Gastroesophageal sphincter (tissue), 4 donors: ENCODE data around the gene RFXAP. TPM values are rescaled to one million over a fixed set of nuclear protein-coding genes. Genes with fewer than 3 reads are reported as not detected.

Experiments used
- ATAC-seq: fragments of 150-250 bp; one replicate; pipeline ENCODE4 v1.9.1; 2016; ENCODE audit warnings: mild to moderate bottlenecking, moderate library complexity
- H3K27ac ChIP-seq, 4 donors: fragments of 200-600 bp; sonication (generic) in 3 of 4; 1 replicate in 3 of 4; 2 replicates in 1 of 4; pipeline ENCODE4 v1.5.1; 2016 to 2019
- H3K27me3 ChIP-seq: fragments of 200-600 bp; sonication (generic); one replicate; pipeline ENCODE4 v1.5.1; 2019
- H3K36me3 ChIP-seq, 2 donors: fragments of 200-600 bp; sonication (generic); one replicate each; pipeline ENCODE4 v1.5.1; 2019; ENCODE audit warnings: control low read depth in 1 of 2
- H3K4me1 ChIP-seq, 3 donors: fragments of 200-600 bp; sonication (generic); 1 replicate in 2 of 3; 2 replicates in 1 of 3; pipeline ENCODE4 v1.5.1; 2016 to 2019; ENCODE audit warnings: control low read depth in 2 of 3
- H3K4me3 ChIP-seq, 2 donors: fragments of 200-600 bp; sonication (generic); one replicate each; pipeline ENCODE4 v1.5.1; 2019; ENCODE audit warnings: mild to moderate bottlenecking in 1 of 2, moderate library complexity in 1 of 2
- H3K9me3 ChIP-seq, 3 donors: fragments of 200-600 bp; sonication (generic); one replicate each; pipeline ENCODE4 v1.5.1; 2017 to 2019; ENCODE audit warnings: control low read depth in 2 of 3
- CTCF ChIP-seq, 4 experiments: fragments of 200-600 bp in 2 of 4; fragments of 450-650 bp in 2 of 4; sonication (generic) in 1 of 4; IDR thresholded peaks; one replicate each; pipeline ENCODE4 v1.5.1; 2017 to 2019; ENCODE audit warnings: antibody characterized with exemption in 4 of 4, mild to moderate bottlenecking in 2 of 4, moderate library complexity in 2 of 4
- EP300 ChIP-seq: sonication (generic); formaldehyde crosslinking; IDR thresholded peaks from one replicate; pipeline ENCODE4 v1.6.1; 2017; ENCODE audit warnings: antibody characterized with exemption, mild to moderate bottlenecking
- POLR2A ChIP-seq, 2 donors: fragments of 450-650 bp; IDR thresholded peaks; one replicate each; pipeline ENCODE4 v1.6.1; 2017; ENCODE audit warnings: antibody characterized with exemption in 2 of 2, mild to moderate bottlenecking in 2 of 2, moderate library complexity in 1 of 2
- POLR2AphosphoS5 ChIP-seq: sonication (generic); formaldehyde crosslinking; IDR thresholded peaks from one replicate; pipeline ENCODE4 v1.6.1; 2017; ENCODE audit warnings: antibody characterized with exemption
- WGBS, 2 donors: methylation state at CpG; one replicate each; pipeline ENCODE4 v1.1.5; 2018; ENCODE audit warnings: low coverage in 1 of 2; 5-methylcytosine and 5-hydroxymethylcytosine counted together
- total RNA-seq, 4 donors: library from RNA; depleted of rRNA; stranded (reverse); fragments of >200 nt; gene quantifications; one replicate each; pipeline ENCODE4 v1.1.0, GENCODE V29; 2016

RFXAP gene
- total RNA-seq, 4 donors from 2014 or later: 3.2 to 7.2 (median 3.8) TPM

- ATAC-seq: peak; percentile 64
- Histone ChIP-seq H3K27ac (no peak overlapping the region), H3K27me3 (no peaks in the 10 kb centered on the region), H3K36me3 (peaks cover 0 to 42% of the 10 kb centered on the region in 2 donors), H3K4me3 (no peak overlapping the region), H3K9me3 (no peaks in the 10 kb centered on the region), H3K4me1 (peaks cover 0 to 22% (median 0%) of the 10 kb centered on the region in 3 donors)
- 28 to 36% methylated on average over 2 to 3 of the region's 3 CpGs for WGBS, 2 donors
- no peak for TF ChIP-seq EP300
- peak; percentile 15 to 62 (median 46) for TF ChIP-seq CTCF (IDR thresholded peaks at IDR 0.05)
Measured at GRCh38 chr13:36858290-36858689, 39.3 kb downstream of the RFXAP start.

DNA sequence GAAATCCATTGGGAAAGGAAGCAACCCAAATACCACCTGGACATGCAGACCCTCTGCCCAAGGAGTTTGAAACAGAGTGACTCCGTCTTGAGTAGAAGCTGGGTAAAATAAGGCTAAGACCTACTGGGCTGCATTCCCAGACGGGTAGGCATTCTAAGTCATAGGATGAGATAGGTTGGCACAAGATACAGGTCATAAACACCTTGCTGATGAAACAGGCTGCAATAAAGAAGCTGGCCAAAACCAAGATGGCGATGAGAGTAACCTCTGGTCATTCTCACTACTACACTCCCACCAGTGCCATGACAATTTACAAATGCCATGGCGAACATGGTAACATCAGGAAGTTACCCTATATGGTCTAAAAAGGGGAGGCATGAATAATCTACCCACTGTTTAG is 40.2 kb downstream of the RFXAP start:
- H3K27ac ChIP-seq: no peak overlapping the region
- H3K4me1 ChIP-seq: peaks cover 0 to 22% (median 0%) of the 10 kb centered on the region in 3 donors
- H3K36me3 ChIP-seq: peaks cover 0 to 45% of the 10 kb centered on the region in 2 donors
- no peaks in the 10 kb centered on the region for H3K9me3 ChIP-seq
- no peak overlapping the region for H3K4me3 ChIP-seq
- TF ChIP-seq CTCF (IDR thresholded peaks at IDR 0.05): no peak
- TF ChIP-seq POLR2AphosphoS5: no peak
- no peak for TF ChIP-seq EP300
- no peak for TF ChIP-seq POLR2A (IDR thresholded peaks at IDR 0.05)
- H3K27me3 ChIP-seq: no peaks in the 10 kb centered on the region
- ATAC-seq: no peak
- WGBS, 2 donors: 77 to 90% methylated on average over 3 of the region's 4 CpGs

GRCh38 chr13:36862002-36862685 is 43.1 kb downstream of the RFXAP start:
- Histone ChIP-seq H3K9me3 (no peaks in the 10 kb centered on the region), H3K36me3 (peaks cover 0 to 57% of the 10 kb centered on the region in 2 donors), H3K27ac (peak overlapping the region in 1 of 4 donors; percentile 37), H3K4me1 (peaks cover 0 to 22% (median 0%) of the 10 kb centered on the region in 3 donors), H3K4me3 (no peak overlapping the region), H3K27me3 (no peaks in the 10 kb centered on the region)
- WGBS, 2 donors: 63 to 72% methylated on average over 4 to 5 of the region's 6 CpGs
- TF ChIP-seq EP300 (no peak), CTCF (IDR thresholded peaks at IDR 0.05) (no peak), POLR2AphosphoS5 (no peak), POLR2A (IDR thresholded peaks at IDR 0.05) (no peak)
- peak; percentile 19 for ATAC-seq

- no peak for TF ChIP-seq POLR2A (IDR thresholded peaks at IDR 0.05)
- no peak for TF ChIP-seq EP300
- no peak for TF ChIP-seq POLR2AphosphoS5
- no peak for TF ChIP-seq CTCF (IDR thresholded peaks at IDR 0.05)
- Histone ChIP-seq H3K4me1 (peaks cover 0 to 22% (median 0%) of the 10 kb centered on the region in 3 donors), H3K27me3 (no peaks in the 10 kb centered on the region), H3K9me3 (no peaks in the 10 kb centered on the region), H3K27ac (peak overlapping the region in 1 of 4 donors; percentile 37), H3K36me3 (peaks cover 0 to 57% of the 10 kb centered on the region in 2 donors), H3K4me3 (no peak overlapping the region)
- ATAC-seq: no peak
- WGBS, 2 donors: 81 to 85% methylated on average over 6 of the region's 7 CpGs
Measured at GRCh38 chr13:36862722-36863121, 43.7 kb downstream of the RFXAP start.

GRCh38 chr13:36865265-36865664 is 46.2 kb downstream of the RFXAP start:
- Histone ChIP-seq H3K4me1 (peaks cover 0 to 14% (median 0%) of the 10 kb centered on the region in 3 donors), H3K27me3 (no peaks in the 10 kb centered on the region), H3K9me3 (no peaks in the 10 kb centered on the region), H3K4me3 (no peak overlapping the region), H3K36me3 (peaks cover 0 to 81% of the 10 kb centered on the region in 2 donors), H3K27ac (no peak overlapping the region)
- TF ChIP-seq EP300 (no peak), POLR2AphosphoS5 (no peak), POLR2A (IDR thresholded peaks at IDR 0.05) (no peak), CTCF (IDR thresholded peaks at IDR 0.05) (no peak)
- ATAC-seq: no peak
- 85 to 86% methylated on average over 4 to 5 of the region's 5 CpGs for WGBS, 2 donors
